Mesenchymal stem cell (in vitro differentiated cells and primary cell): ENCODE results near the gene ENTHD1.

Experiments
- DNase-seq: peaks from one replicate; pipeline ENCODE4 v3.0.0-alpha.2; 2013
- H2AFZ ChIP-seq: one replicate; pipeline ENCODE4 v1.6.1; 2013; ENCODE audit warnings: low read depth, mild to moderate bottlenecking, control low read depth, inconsistent platforms, low read length, moderate library complexity
- H2AK5ac ChIP-seq: 2 replicates; pipeline ENCODE4 v1.6.1; 2013; ENCODE audit warnings: low read length, moderate library complexity, mild to moderate bottlenecking, inconsistent platforms; ENCODE audit not compliant: severe bottlenecking
- H2BK120ac ChIP-seq: one replicate; pipeline ENCODE4 v1.6.1; 2013; ENCODE audit warnings: low read depth, mild to moderate bottlenecking, inconsistent platforms, low read length, moderate library complexity
- H2BK12ac ChIP-seq, 2 experiments: one replicate each; pipeline ENCODE4 v1.6.1; 2013; ENCODE audit warnings: inconsistent platforms in 2 of 2, low read length in 2 of 2, mild to moderate bottlenecking in 2 of 2, moderate library complexity in 2 of 2, control low read depth in 1 of 2
- H2BK15ac ChIP-seq: one replicate; pipeline ENCODE4 v1.6.1; 2013; ENCODE audit warnings: mild to moderate bottlenecking, low read depth, inconsistent platforms; ENCODE audit not compliant: poor library complexity, severe bottlenecking
- H2BK5ac ChIP-seq: 2 replicates; pipeline ENCODE4 v1.6.1; 2013; ENCODE audit warnings: low read depth, mild to moderate bottlenecking, low read length, control low read depth, inconsistent platforms; ENCODE audit not compliant: poor library complexity, severe bottlenecking
- H3K14ac ChIP-seq, 2 experiments: one replicate each; pipeline ENCODE4 v1.6.1; 2013; ENCODE audit warnings: inconsistent platforms in 2 of 2, low read length in 2 of 2, control low read depth in 1 of 2, mild to moderate bottlenecking in 1 of 2, moderate library complexity in 1 of 2
- H3K18ac ChIP-seq, 2 experiments: one replicate each; pipeline ENCODE4 v1.6.1; 2013; ENCODE audit warnings: inconsistent platforms in 2 of 2, low read length in 2 of 2, control low read depth in 1 of 2, low read depth in 1 of 2, mild to moderate bottlenecking in 1 of 2
- H3K23ac ChIP-seq, 2 experiments: one replicate each; pipeline ENCODE4 v1.6.1; 2013; ENCODE audit warnings: inconsistent platforms in 2 of 2, low read length in 2 of 2, mild to moderate bottlenecking in 2 of 2, moderate library complexity in 2 of 2, control low read depth in 1 of 2
- H3K27ac ChIP-seq: 2 replicates; pipeline ENCODE4 v1.5.1; 2013; ENCODE audit warnings: mild to moderate bottlenecking, moderate library complexity, low read length, control low read depth, inconsistent platforms; ENCODE audit not compliant: poor library complexity, severe bottlenecking
- H3K27me3 ChIP-seq, 2 experiments: 2 replicates each; pipeline versions ENCODE4 v1.6.1 to v1.7.0; 2013; ENCODE audit warnings: low read length in 2 of 2, mild to moderate bottlenecking in 2 of 2, moderate library complexity in 2 of 2, control low read depth in 1 of 2, inconsistent platforms in 1 of 2; ENCODE audit not compliant: control insufficient read depth in 1 of 2, insufficient read depth in 1 of 2
- H3K36me3 ChIP-seq, 2 experiments: 2 replicates each; pipeline versions ENCODE4 v1.6.1 to v1.7.0; 2013; ENCODE audit warnings: low read length in 2 of 2, control low read depth in 1 of 2, inconsistent platforms in 1 of 2, low read depth in 1 of 2, mild to moderate bottlenecking in 1 of 2; ENCODE audit not compliant: insufficient read depth in 2 of 2, control insufficient read depth in 1 of 2
- H3K4ac ChIP-seq, 2 experiments: one replicate each; pipeline ENCODE4 v1.6.1; 2013; ENCODE audit warnings: inconsistent platforms in 2 of 2, low read length in 2 of 2, mild to moderate bottlenecking in 2 of 2, moderate library complexity in 2 of 2, control low read depth in 1 of 2, low read depth in 1 of 2
- H3K4me1 ChIP-seq: 2 replicates; pipeline ENCODE4 v1.6.1; 2013; ENCODE audit warnings: low read depth, low read length, control low read depth; ENCODE audit not compliant: control insufficient read depth, insufficient read depth
- H3K4me2 ChIP-seq: 2 replicates; pipeline ENCODE4 v1.6.1; 2013; ENCODE audit warnings: low read length, mild to moderate bottlenecking, inconsistent platforms; ENCODE audit not compliant: poor library complexity, severe bottlenecking
- H3K4me3 ChIP-seq, 2 experiments: 2 replicates each; pipeline versions ENCODE4 v1.5.1 to v1.7.0; 2013; ENCODE audit warnings: low read length in 2 of 2, mild to moderate bottlenecking in 2 of 2, control low read depth in 1 of 2, low read depth in 1 of 2; ENCODE audit not compliant: insufficient read depth in 1 of 2
- H3K79me1 ChIP-seq: replicated peaks from 2 replicates; pipeline ENCODE4 v1.6.1; 2013; ENCODE audit warnings: mild to moderate bottlenecking, control low read depth, low read length, inconsistent platforms; ENCODE audit not compliant: poor library complexity, severe bottlenecking
- H3K9ac ChIP-seq: 2 replicates; pipeline ENCODE4 v1.7.0; 2013; ENCODE audit warnings: mild to moderate bottlenecking, low read length, moderate library complexity
- H3K9me3 ChIP-seq: 2 replicates; pipeline ENCODE4 v1.7.0; 2013; ENCODE audit warnings: mild to moderate bottlenecking, low read length; ENCODE audit not compliant: control insufficient read depth
- H4K8ac ChIP-seq: one replicate; pipeline ENCODE4 v1.6.1; 2013; ENCODE audit warnings: inconsistent platforms, mild to moderate bottlenecking, low read length, moderate library complexity
- H4K91ac ChIP-seq: one replicate; pipeline ENCODE4 v1.6.1; 2013; ENCODE audit warnings: mild to moderate bottlenecking, low read length, inconsistent platforms
- WGBS: methylation state at CpG from one replicate; pipeline ENCODE4 v1.1.7; 2013; ENCODE audit warnings: mixed read lengths; 5-methylcytosine and 5-hydroxymethylcytosine counted together

ENTHD1 gene

DNA sequence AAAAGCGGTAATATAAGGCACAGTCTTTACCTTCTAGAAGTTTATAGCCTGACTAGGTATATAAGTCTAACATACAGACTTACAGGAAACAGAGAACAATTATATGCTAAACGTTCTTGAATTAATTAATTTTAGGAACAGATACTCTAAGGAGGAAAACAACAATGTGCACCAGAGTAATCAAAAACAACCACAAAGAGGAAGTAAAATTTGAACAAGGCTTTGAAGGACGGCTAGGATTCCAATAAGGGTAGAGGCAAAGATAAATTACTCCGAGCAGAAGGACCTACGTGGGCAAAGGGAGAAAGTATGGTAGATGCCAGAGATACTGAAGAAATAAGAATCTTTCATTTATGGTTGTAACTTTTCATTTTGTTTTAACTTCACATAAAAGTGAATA, 54.4 kb downstream of the ENTHD1 start:
- Histone ChIP-seq H3K9ac (no peak overlapping the region), H3K18ac (no peak overlapping the region), H2AK5ac (no peak overlapping the region), H3K4me2 (no peak overlapping the region), H3K36me3 (no peaks in the 10 kb centered on the region), H4K91ac (no peak overlapping the region), H3K27ac (no peak overlapping the region), H2BK5ac (no peak overlapping the region), H2AFZ (no peak overlapping the region), H3K27me3 (peaks cover 4 to 21% of the 10 kb centered on the region in 2 experiments), H3K9me3 (no peaks in the 10 kb centered on the region), H3K79me1 (no peaks in the 10 kb centered on the region), H4K8ac (no peak overlapping the region), H3K4me3 (no peak overlapping the region), H2BK120ac (no peak overlapping the region), H2BK12ac (no peak overlapping the region), H3K4ac (no peak overlapping the region), H3K14ac (no peak overlapping the region), H2BK15ac (no peak overlapping the region), H3K4me1 (no peaks in the 10 kb centered on the region), H3K23ac (no peak overlapping the region)
- DNase-seq = no peak
- WGBS = 82% methylated on average over 2 of the region's 5 CpGs

DNA sequence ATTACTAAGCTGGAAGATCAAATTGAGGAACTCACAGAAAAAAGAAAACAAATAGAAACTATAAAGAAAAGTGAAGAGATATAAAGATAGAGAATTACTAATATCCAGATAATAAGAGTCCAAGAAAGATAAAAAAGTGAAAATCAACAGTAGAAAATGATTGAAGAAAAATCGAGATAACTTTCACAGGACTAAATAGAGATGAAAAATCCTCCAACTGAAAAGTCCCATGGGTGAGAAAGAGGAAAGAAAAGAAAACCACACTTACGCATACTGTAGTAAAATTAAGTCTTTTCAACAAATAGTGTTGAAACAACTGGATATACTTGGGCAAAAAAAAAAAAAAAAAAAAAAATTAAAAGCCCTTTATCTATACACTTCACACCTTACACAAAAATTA, 60.0 kb downstream of the ENTHD1 start:
- WGBS = no CpG with 5 or more reads among the region's 2 CpGs
- no peak for DNase-seq
- Histone ChIP-seq H3K36me3 (no peaks in the 10 kb centered on the region), H3K14ac (no peak overlapping the region), H2AFZ (no peak overlapping the region), H3K9ac (no peak overlapping the region), H2BK120ac (no peak overlapping the region), H3K27ac (no peak overlapping the region), H2BK15ac (no peak overlapping the region), H2BK5ac (no peak overlapping the region), H3K79me1 (no peaks in the 10 kb centered on the region), H3K4me3 (no peak overlapping the region), H3K18ac (no peak overlapping the region), H4K8ac (no peak overlapping the region), H3K23ac (no peak overlapping the region), H3K9me3 (no peaks in the 10 kb centered on the region), H2AK5ac (no peak overlapping the region), H3K4me2 (no peak overlapping the region), H2BK12ac (no peak overlapping the region), H3K27me3 (peaks cover 9 to 45% of the 10 kb centered on the region in 2 experiments), H3K4ac (no peak overlapping the region), H3K4me1 (no peaks in the 10 kb centered on the region), H4K91ac (no peak overlapping the region)

DNA sequence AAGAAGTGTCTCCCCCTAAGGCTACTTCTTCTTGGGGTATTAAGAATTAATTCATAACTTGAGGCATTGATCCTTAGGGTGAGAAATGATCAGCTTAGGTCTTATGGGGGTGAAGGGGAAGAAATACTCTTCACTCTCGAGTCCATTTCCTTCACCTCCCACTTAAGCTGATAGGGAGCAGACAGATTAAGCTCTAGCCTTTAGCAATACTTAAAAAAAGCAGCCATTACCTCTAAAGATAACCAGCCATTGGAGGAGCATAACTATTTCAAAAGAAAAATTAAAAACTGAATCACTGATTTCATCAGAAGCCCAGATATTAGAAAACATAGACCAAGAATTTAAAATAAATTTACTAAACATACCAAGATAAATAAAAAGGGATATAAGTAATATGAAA, 60.5 kb downstream of the ENTHD1 start:
- no peak overlapping the region for H2AK5ac ChIP-seq
- no peak overlapping the region for H3K4me3 ChIP-seq
- H3K79me1 ChIP-seq = no peaks in the 10 kb centered on the region
- H3K9me3 ChIP-seq = no peaks in the 10 kb centered on the region
- no peak overlapping the region for H2BK12ac ChIP-seq
- H2AFZ ChIP-seq = no peak overlapping the region
- DNase-seq = no peak
- no peak overlapping the region for H3K4me2 ChIP-seq
- no peak overlapping the region for H4K8ac ChIP-seq
- H3K36me3 ChIP-seq = no peaks in the 10 kb centered on the region
- no peak overlapping the region for H2BK15ac ChIP-seq
- H2BK5ac ChIP-seq = no peak overlapping the region
- peaks cover 9 to 48% of the 10 kb centered on the region in 2 experiments for H3K27me3 ChIP-seq
- no peak overlapping the region for H3K23ac ChIP-seq
- H3K27ac ChIP-seq = no peak overlapping the region
- 0% methylated on average over 1 of the region's 1 CpG for WGBS
- no peak overlapping the region for H3K9ac ChIP-seq
- H3K4ac ChIP-seq = no peak overlapping the region
- no peak overlapping the region for H3K14ac ChIP-seq
- H3K4me1 ChIP-seq = no peaks in the 10 kb centered on the region
- H2BK120ac ChIP-seq = no peak overlapping the region
- H4K91ac ChIP-seq = no peak overlapping the region
- H3K18ac ChIP-seq = no peak overlapping the region

DNA sequence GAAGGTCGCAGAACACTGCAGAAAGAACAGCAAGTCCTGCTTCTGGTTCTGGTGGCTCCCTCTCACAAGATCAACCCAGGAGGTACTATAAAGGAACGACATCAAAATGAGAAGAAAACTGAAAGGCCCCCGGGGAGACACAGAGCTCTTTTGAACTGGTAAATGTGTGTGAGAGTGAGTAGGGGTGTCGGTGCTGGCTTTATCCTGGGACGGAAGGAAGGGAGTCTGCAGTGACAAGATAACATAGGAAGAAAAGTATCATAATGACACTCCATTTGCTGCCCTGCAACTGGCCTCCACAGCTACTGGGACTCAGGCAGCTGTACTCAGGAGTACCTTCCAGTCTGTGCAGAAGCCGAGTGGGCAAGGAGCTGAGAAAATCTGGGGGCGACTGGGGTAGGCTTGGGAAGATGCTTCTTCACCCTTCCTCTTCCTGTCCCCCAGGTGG, 60.9 kb downstream of the ENTHD1 start:
- no peaks in the 10 kb centered on the region for H3K9me3 ChIP-seq
- H2BK15ac ChIP-seq = no peak overlapping the region
- H2BK120ac ChIP-seq = no peak overlapping the region
- no peak overlapping the region for H3K4me2 ChIP-seq
- H3K36me3 ChIP-seq = no peaks in the 10 kb centered on the region
- H4K91ac ChIP-seq = no peak overlapping the region
- peaks cover 9 to 48% of the 10 kb centered on the region in 2 experiments for H3K27me3 ChIP-seq
- DNase-seq = no peak
- no peak overlapping the region for H3K27ac ChIP-seq
- 74% methylated on average over 5 of the region's 7 CpGs for WGBS
- H3K9ac ChIP-seq = no peak overlapping the region
- H3K14ac ChIP-seq = no peak overlapping the region
- H3K79me1 ChIP-seq = no peaks in the 10 kb centered on the region
- H2AFZ ChIP-seq = no peak overlapping the region
- no peaks in the 10 kb centered on the region for H3K4me1 ChIP-seq
- no peak overlapping the region for H3K4me3 ChIP-seq
- no peak overlapping the region for H3K18ac ChIP-seq
- H3K23ac ChIP-seq = no peak overlapping the region
- H2BK5ac ChIP-seq = no peak overlapping the region
- H3K4ac ChIP-seq = no peak overlapping the region
- no peak overlapping the region for H2BK12ac ChIP-seq
- H4K8ac ChIP-seq = no peak overlapping the region
- no peak overlapping the region for H2AK5ac ChIP-seq
